Measurements from ENCODE around the gene MYL12B.
A peak's percentile ranks its signal among the peaks of the same experiment; 100 is the strongest.

Gene MYL12B

GRCh38 chr18:3236470-3236869 lies 25.5 kb upstream of the MYL12B start:
- no peak for DNase-seq

GRCh38 chr18:3238742-3239141 lies 23.2 kb upstream of the MYL12B start:
- peak; percentile 33 for DNase-seq

GRCh38 chr18:3245185-3245564 lies 16.8 kb upstream of the MYL12B start:
- DNase-seq: no peak

- DNase-seq: peak; percentile 91
Measured at GRCh38 chr18:3245853-3246634, 15.9 kb upstream of the MYL12B start.

- peak; percentile 48 for DNase-seq
Measured at GRCh38 chr18:3246635-3247239, 15.2 kb upstream of the MYL12B start.

GRCh38 chr18:3247240-3248061 lies 14.5 kb upstream of the MYL12B start, which contains the start of gene MYL12A:
TSS of gene MYL12A (plus strand) at chr18:3247801. CDS start at chr18:3253248, 5,447 bp downstream.
- DNase-seq: peak; percentile 98

- DNase-seq: no peak
Measured at GRCh38 chr18:3248062-3248657, 13.8 kb upstream of the MYL12B start.

GRCh38 chr18:3248658-3249359 lies 13.1 kb upstream of the MYL12B start:
- peak; percentile 12 for DNase-seq

GRCh38 chr18:3250237-3251107 lies 11.5 kb upstream of the MYL12B start:
- DNase-seq: no peak

- no peak for DNase-seq
Measured at GRCh38 chr18:3251249-3251962, 10.5 kb upstream of the MYL12B start.

GRCh38 chr18:3251963-3252277 lies 10.0 kb upstream of the MYL12B start:
- no peak for DNase-seq

GRCh38 chr18:3252843-3253242 lies 9.1 kb upstream of the MYL12B start:
- no peak for DNase-seq

GRCh38 chr18:3254725-3255124 lies 7.2 kb upstream of the MYL12B start:
- DNase-seq: no peak

GRCh38 chr18:3255611-3256165 lies 6.2 kb upstream of the MYL12B start:
- DNase-seq: no peak

GRCh38 chr18:3256693-3257626 lies 5.0 kb upstream of the MYL12B start:
- no peak for DNase-seq

GRCh38 chr18:3257627-3258120 lies 4.3 kb upstream of the MYL12B start:
- DNase-seq: no peak

GRCh38 chr18:3260995-3261372 lies 949 bp upstream of the MYL12B start:
- peak; percentile 31 for DNase-seq

GRCh38 chr18:3262234-3263131 lies 550 bp downstream of the MYL12B start:
- DNase-seq: peak; percentile 41
